Lung (tissue), 12 donors: ENCODE results near the gene IFITM1. TPM values are rescaled to one million over a fixed set of nuclear protein-coding genes. Genes with fewer than 3 reads are reported as not detected.

Experiments used
- ATAC-seq: fragments of 200-7000 bp; cut with Tn5 transposase; one replicate; pipeline ENCODE4 v1.9.1; 2020; ENCODE audit warnings: moderate number of reproducible peaks; ENCODE audit not compliant: insufficient read depth, low FRiP score
- DNase-seq, 3 donors: peaks; one replicate each; pipeline ENCODE4 v3.0.0-alpha.2; 2013 to 2017
- H3K27ac ChIP-seq, 2 donors: one replicate each; pipeline ENCODE4 v1.5.1; 2013; ENCODE audit warnings: mild to moderate bottlenecking in 2 of 2, moderate library complexity in 2 of 2, control low read depth in 1 of 2, inconsistent platforms in 1 of 2, low read depth in 1 of 2, low read length in 1 of 2
- H3K27me3 ChIP-seq, 3 donors: one replicate each; pipeline ENCODE4 v1.5.1; 2013; ENCODE audit warnings: low read length in 2 of 3; ENCODE audit not compliant: control insufficient read depth in 3 of 3, insufficient read depth in 3 of 3
- H3K36me3 ChIP-seq, 4 donors: one replicate each; pipeline ENCODE4 v1.5.1; 2013; ENCODE audit warnings: low read length in 4 of 4, mild to moderate bottlenecking in 1 of 4, moderate library complexity in 1 of 4; ENCODE audit not compliant: control insufficient read depth in 4 of 4, insufficient read depth in 4 of 4
- H3K4me1 ChIP-seq, 5 donors: one replicate each; pipeline ENCODE4 v1.5.1; 2013; ENCODE audit warnings: low read length in 5 of 5, mild to moderate bottlenecking in 2 of 5, moderate library complexity in 1 of 5; ENCODE audit not compliant: control insufficient read depth in 5 of 5, insufficient read depth in 5 of 5
- H3K4me3 ChIP-seq: one replicate; pipeline ENCODE4 v1.5.1; 2013; ENCODE audit warnings: mild to moderate bottlenecking, control low read depth, moderate library complexity
- H3K9ac ChIP-seq, 2 donors: one replicate each; pipeline ENCODE4 v1.5.1; 2013; ENCODE audit warnings: low read length in 2 of 2, control low read depth in 1 of 2; ENCODE audit not compliant: insufficient read depth in 1 of 2
- H3K9me3 ChIP-seq, 4 donors: one replicate each; pipeline ENCODE4 v1.5.1; 2013; ENCODE audit warnings: low read length in 3 of 4, mild to moderate bottlenecking in 1 of 4, moderate library complexity in 1 of 4; ENCODE audit not compliant: control insufficient read depth in 4 of 4, insufficient read depth in 3 of 4
- CTCF ChIP-seq: IDR thresholded peaks from 2 replicates; pipeline ENCODE4 v1.5.1; 2012; ENCODE audit warnings: mild to moderate bottlenecking; ENCODE audit errors: control extremely low read depth, extremely low read depth
- WGBS, 2 donors: extraction: QIAGEN DNeasy Blood & Tissue Kit; methylation state at CpG; one replicate each; pipeline ENCODE4 v1.1.7; 2013; 5-methylcytosine and 5-hydroxymethylcytosine counted together
- polyA plus RNA-seq, 2 donors: library from polyadenylated mRNA; stranded (reverse); fragments of 200-250 nt; gene quantifications; one replicate each; pipeline ENCODE4 v1.2.1, GENCODE V29; 2013
- total RNA-seq, 2 donors: library from RNA; depleted of rRNA in 1 of 2; stranded (reverse); fragments of >200 nt in 1 of 2; gene quantifications; one replicate each; pipeline ENCODE4 v1.2.1, GENCODE V29; 2014 to 2021
- donor health status: control.
- donor health status: control.
- donor health status: Bipolar disorder and iron deficiency.
- donor health status: healthy.
- donor health status: DM: yes; HTN: yes; CAD: no.

Gene IFITM1
- total and polyA plus RNA-seq, 4 donors, result 53.3 to 531 (median 189) TPM

GRCh38 chr11:330307-330693 is 16.5 kb downstream of the IFITM1 start:
- no peak overlapping the region for H3K27ac ChIP-seq
- peaks cover 0 to 38% (median 16%) of the 10 kb centered on the region in 5 donors for H3K4me1 ChIP-seq
- ATAC-seq (no peak), DNase-seq (no peak)
- peaks cover 0 to 3% (median 0%) of the 10 kb centered on the region in 4 donors for H3K9me3 ChIP-seq
- no peak for TF ChIP-seq CTCF
- no peak overlapping the region for H3K4me3 ChIP-seq
- no peaks in the 10 kb centered on the region for H3K36me3 ChIP-seq
- no peak overlapping the region for H3K9ac ChIP-seq
- H3K27me3 ChIP-seq, result no peaks in the 10 kb centered on the region
- 87 to 89% methylated on average over 14 of the region's 14 CpGs for WGBS, 2 donors

- WGBS, 2 donors, result 80 to 85% methylated on average over 34 of the region's 34 CpGs
- Histone ChIP-seq H3K27me3 (no peaks in the 10 kb centered on the region), H3K36me3 (no peaks in the 10 kb centered on the region), H3K4me1 (peaks cover 0 to 38% (median 15%) of the 10 kb centered on the region in 5 donors), H3K9ac (no peak overlapping the region), H3K9me3 (peaks cover 0 to 3% (median 0%) of the 10 kb centered on the region in 4 donors), H3K4me3 (no peak overlapping the region), H3K27ac (no peak overlapping the region)
- no peak for TF ChIP-seq CTCF
- ATAC-seq, result no peak
- DNase-seq, result no peak
Observed at GRCh38 chr11:330694-331357, 17.0 kb downstream of the IFITM1 start.

GRCh38 chr11:331358-332060 is 17.7 kb downstream of the IFITM1 start:
- 83 to 84% methylated on average over 19 of the region's 19 CpGs for WGBS, 2 donors
- Histone ChIP-seq H3K4me1 (peaks cover 5 to 38% (median 15%) of the 10 kb centered on the region in 5 donors), H3K36me3 (no peaks in the 10 kb centered on the region), H3K9me3 (peaks cover 0 to 3% (median 0%) of the 10 kb centered on the region in 4 donors), H3K27me3 (no peaks in the 10 kb centered on the region), H3K9ac (no peak overlapping the region), H3K4me3 (no peak overlapping the region), H3K27ac (no peak overlapping the region)
- no peak for ATAC-seq
- DNase-seq, result no peak
- no peak for TF ChIP-seq CTCF
